Activated T-cell treated with anti-CD3 and anti-CD28 coated beads for 4 hours (primary cell): ENCODE measurements around the gene LANCL1.

Experiments
- DNase-seq: peaks from one replicate; pipeline ENCODE4 v3.0.0-alpha.2; 2020

The LANCL1 gene

GRCh38 chr2:210387074-210387473 is 89.5 kb downstream of the LANCL1 start:
- no peak for DNase-seq
